ENCODE measurements around the gene RBP4. TPM values are rescaled to one million over a fixed set of nuclear protein-coding genes. Genes with fewer than 3 reads are reported as not detected.

Gene RBP4
- total and polyA plus RNA-seq, 9 donors: 0.42 to 6.4 (median 2.0) TPM

- Histone ChIP-seq H3K27ac (ENCODE audit: low read length) (no peak overlapping the region), H3K27me3 (ENCODE audit: control insufficient read depth, insufficient read depth, low read length) (peaks cover 2% of the 10 kb centered on the region), H3K4me1 (ENCODE audit: control insufficient read depth, insufficient read depth, low read length) (no peaks in the 10 kb centered on the region), H3K4me3 (ENCODE audit: low read length) (no peak overlapping the region), H3K9me3 (replicated peaks; ENCODE audit: control insufficient read depth, low read depth, low read length) (no peaks in the 10 kb centered on the region), H3K36me3 (ENCODE audit: control insufficient read depth, insufficient read depth, low read length) (no peaks in the 10 kb centered on the region)
- no peak for DNase-seq
- 73% methylated on average over 11 of the region's 15 CpGs for WGBS (ENCODE audit: insufficient coverage)
Observed at GRCh38 chr10:93589648-93590562, 11.1 kb downstream of the RBP4 start.

GRCh38 chr10:93584445-93584844 is 16.6 kb downstream of the RBP4 start:
- Histone ChIP-seq H3K36me3 (ENCODE audit: control insufficient read depth, insufficient read depth, low read length) (no peaks in the 10 kb centered on the region), H3K4me3 (ENCODE audit: low read length) (no peak overlapping the region), H3K27ac (ENCODE audit: low read length) (no peak overlapping the region), H3K4me1 (ENCODE audit: control insufficient read depth, insufficient read depth, low read length) (no peaks in the 10 kb centered on the region), H3K27me3 (ENCODE audit: control insufficient read depth, insufficient read depth, low read length) (peaks cover 4% of the 10 kb centered on the region), H3K9me3 (replicated peaks; ENCODE audit: control insufficient read depth, low read depth, low read length) (peaks cover 5% of the 10 kb centered on the region)
- no peak for DNase-seq
- WGBS (ENCODE audit: insufficient coverage): 92% methylated on average over 4 of the region's 7 CpGs

GRCh38 chr10:93580828-93581227 is 20.2 kb downstream of the RBP4 start:
- no peaks in the 10 kb centered on the region for H3K36me3 ChIP-seq (ENCODE audit: control insufficient read depth, insufficient read depth, low read length)
- peaks cover 2% of the 10 kb centered on the region for H3K27me3 ChIP-seq (ENCODE audit: control insufficient read depth, insufficient read depth, low read length)
- H3K4me1 ChIP-seq (ENCODE audit: control insufficient read depth, insufficient read depth, low read length): no peaks in the 10 kb centered on the region
- H3K27ac ChIP-seq (ENCODE audit: low read length): no peak overlapping the region
- WGBS (ENCODE audit: insufficient coverage): 27% methylated on average over 6 of the region's 6 CpGs
- DNase-seq: peak; percentile 10
- peaks cover 5% of the 10 kb centered on the region for H3K9me3 ChIP-seq (replicated peaks; ENCODE audit: control insufficient read depth, low read depth, low read length)
- H3K4me3 ChIP-seq (ENCODE audit: low read length): no peak overlapping the region

- H3K27me3 ChIP-seq (ENCODE audit: control insufficient read depth, insufficient read depth, low read length): peaks cover 2% of the 10 kb centered on the region
- no peaks in the 10 kb centered on the region for H3K4me1 ChIP-seq (ENCODE audit: control insufficient read depth, insufficient read depth, low read length)
- DNase-seq: no peak
- 100% methylated on average over 1 of the region's 3 CpGs for WGBS (ENCODE audit: insufficient coverage)
- no peak overlapping the region for H3K4me3 ChIP-seq (ENCODE audit: low read length)
- no peak overlapping the region for H3K27ac ChIP-seq (ENCODE audit: low read length)
- H3K9me3 ChIP-seq (replicated peaks; ENCODE audit: control insufficient read depth, low read depth, low read length): peaks cover 5% of the 10 kb centered on the region
- no peaks in the 10 kb centered on the region for H3K36me3 ChIP-seq (ENCODE audit: control insufficient read depth, insufficient read depth, low read length)
Observed at GRCh38 chr10:93579985-93580711, 20.9 kb downstream of the RBP4 start.

- 77% methylated on average over 4 of the region's 7 CpGs for WGBS (ENCODE audit: insufficient coverage)
- Histone ChIP-seq H3K36me3 (ENCODE audit: control insufficient read depth, insufficient read depth, low read length) (no peaks in the 10 kb centered on the region), H3K27ac (ENCODE audit: low read length) (no peak overlapping the region)
Observed at GRCh38 chr10:93579089-93579488, 21.9 kb downstream of the RBP4 start.

GRCh38 chr10:93577565-93577964 is 23.5 kb downstream of the RBP4 start:
- WGBS (ENCODE audit: insufficient coverage): no CpG with 5 or more reads among the region's 3 CpGs
- no peaks in the 10 kb centered on the region for H3K4me1 ChIP-seq (ENCODE audit: control insufficient read depth, insufficient read depth, low read length)
- H3K36me3 ChIP-seq (ENCODE audit: control insufficient read depth, insufficient read depth, low read length): no peaks in the 10 kb centered on the region
- no peak overlapping the region for H3K27ac ChIP-seq (ENCODE audit: low read length)
- H3K9me3 ChIP-seq (replicated peaks; ENCODE audit: control insufficient read depth, low read depth, low read length): peaks cover 5% of the 10 kb centered on the region
- H3K27me3 ChIP-seq (ENCODE audit: control insufficient read depth, insufficient read depth, low read length): peaks cover 11% of the 10 kb centered on the region
- no peak for DNase-seq
- no peak overlapping the region for H3K4me3 ChIP-seq (ENCODE audit: low read length)

More at GRCh38 chr10:93579089-93579488, 21.9 kb downstream of the RBP4 start:
- Histone ChIP-seq H3K4me1 (ENCODE audit: control insufficient read depth, insufficient read depth, low read length) (no peaks in the 10 kb centered on the region), H3K27me3 (ENCODE audit: control insufficient read depth, insufficient read depth, low read length) (peaks cover 4% of the 10 kb centered on the region), H3K9me3 (replicated peaks; ENCODE audit: control insufficient read depth, low read depth, low read length) (peaks cover 5% of the 10 kb centered on the region), H3K4me3 (ENCODE audit: low read length) (no peak overlapping the region)
- DNase-seq: no peak

GRCh38 chr10:93576888-93577287 is 24.1 kb downstream of the RBP4 start:
- Histone ChIP-seq H3K27me3 (ENCODE audit: control insufficient read depth, insufficient read depth, low read length) (peaks cover 18% of the 10 kb centered on the region), H3K27ac (ENCODE audit: low read length) (no peak overlapping the region), H3K4me1 (ENCODE audit: control insufficient read depth, insufficient read depth, low read length) (no peaks in the 10 kb centered on the region), H3K36me3 (ENCODE audit: control insufficient read depth, insufficient read depth, low read length) (no peaks in the 10 kb centered on the region), H3K4me3 (ENCODE audit: low read length) (no peak overlapping the region), H3K9me3 (replicated peaks; ENCODE audit: control insufficient read depth, low read depth, low read length) (peaks cover 5% of the 10 kb centered on the region)
- 40% methylated on average over 3 of the region's 3 CpGs for WGBS (ENCODE audit: insufficient coverage)
- no peak for DNase-seq

- no peaks in the 10 kb centered on the region for H3K4me1 ChIP-seq (ENCODE audit: control insufficient read depth, insufficient read depth, low read length)
- H3K9me3 ChIP-seq (replicated peaks; ENCODE audit: control insufficient read depth, low read depth, low read length): no peaks in the 10 kb centered on the region
- peaks cover 35% of the 10 kb centered on the region for H3K27me3 ChIP-seq (ENCODE audit: control insufficient read depth, insufficient read depth, low read length)
- H3K27ac ChIP-seq (ENCODE audit: low read length): no peak overlapping the region
- no peak overlapping the region for H3K4me3 ChIP-seq (ENCODE audit: low read length)
- no peak for DNase-seq
- no peaks in the 10 kb centered on the region for H3K36me3 ChIP-seq (ENCODE audit: control insufficient read depth, insufficient read depth, low read length)
- no CpG with 5 or more reads among the region's 3 CpGs for WGBS (ENCODE audit: insufficient coverage)
Observed at GRCh38 chr10:93573924-93574323, 27.1 kb downstream of the RBP4 start.

GRCh38 chr10:93573051-93573909 is 27.8 kb downstream of the RBP4 start:
- peak; percentile 62 for DNase-seq
- Histone ChIP-seq H3K36me3 (ENCODE audit: control insufficient read depth, insufficient read depth, low read length) (no peaks in the 10 kb centered on the region), H3K4me3 (ENCODE audit: low read length) (no peak overlapping the region), H3K9me3 (replicated peaks; ENCODE audit: control insufficient read depth, low read depth, low read length) (no peaks in the 10 kb centered on the region), H3K27me3 (ENCODE audit: control insufficient read depth, insufficient read depth, low read length) (peaks cover 42% of the 10 kb centered on the region), H3K27ac (ENCODE audit: low read length) (no peak overlapping the region), H3K4me1 (ENCODE audit: control insufficient read depth, insufficient read depth, low read length) (no peaks in the 10 kb centered on the region)
- WGBS (ENCODE audit: insufficient coverage): no CpG with 5 or more reads among the region's 10 CpGs
